ENCODE measurements around the gene SPDYE3.
"Not testable (repeated sequence)": the region's sequence is repeated elsewhere in the genome, so short reads cannot be mapped to it uniquely, and the experiment has no call there.

The SPDYE3 gene

DNA sequence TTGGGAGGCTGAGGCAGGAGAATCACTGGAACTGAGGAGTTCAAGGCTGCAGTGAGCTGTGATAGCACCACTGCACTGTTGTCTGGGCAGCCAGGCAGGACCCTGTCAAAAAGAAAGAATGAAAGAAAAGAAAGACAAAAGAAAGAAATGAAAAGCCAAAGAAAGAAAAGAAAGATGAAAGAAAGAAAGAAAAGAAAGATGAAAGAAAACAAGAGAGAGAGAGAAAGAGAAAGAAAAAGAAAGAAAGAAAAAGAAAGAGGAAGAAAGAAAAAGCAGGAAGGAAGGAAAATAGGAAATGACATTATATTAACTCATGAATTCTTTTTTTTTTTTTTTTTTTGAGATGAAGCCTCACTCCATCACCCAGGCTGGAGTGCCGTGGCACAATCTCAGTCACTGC lies 32.4 kb upstream of the SPDYE3 start:
- Histone ChIP-seq H3K27ac (no peak overlapping the region), H2AFZ (no peak overlapping the region), H3K9me3 (ENCODE audit: control insufficient read depth, low read length) (no peaks in the 10 kb centered on the region), H3K36me3 (ENCODE audit: control insufficient read depth, insufficient read depth, low read length) (no peaks in the 10 kb centered on the region), H3K9ac (no peak overlapping the region), H3K4me2 (ENCODE audit: low read length) (no peak overlapping the region), H3K27me3 (ENCODE audit: control insufficient read depth, insufficient read depth, low read length) (no peaks in the 10 kb centered on the region), H3K79me2 (no peaks in the 10 kb centered on the region), H3K4me3 (ENCODE audit: low read depth, low read length) (no peak overlapping the region), H3K4me1 (peaks cover under 1% of the 10 kb centered on the region)
- TF ChIP-seq CTCF (IDR thresholded peaks at IDR 0.05) = no peak

DNA sequence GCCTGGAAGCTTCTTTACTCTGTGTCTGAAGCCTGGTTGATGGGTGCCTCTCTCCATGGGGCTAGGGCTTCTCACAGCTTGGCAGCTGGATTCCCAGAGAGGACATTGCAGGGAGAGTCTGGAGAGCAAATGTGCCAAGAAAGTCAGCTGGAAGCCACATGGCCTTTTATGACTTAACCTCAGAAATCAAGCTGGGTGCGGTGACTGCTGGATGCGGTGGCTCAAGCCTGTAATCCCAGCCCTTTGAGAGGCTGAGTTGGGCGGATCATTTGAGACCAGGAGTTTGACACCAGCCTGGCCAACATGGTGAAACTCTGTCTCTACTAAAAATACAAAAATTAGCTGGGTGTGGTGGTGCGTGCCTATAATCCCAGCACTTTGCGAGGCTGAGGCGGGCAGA lies 31.4 kb upstream of the SPDYE3 start:
- H3K4me1 ChIP-seq; H3K36me3 ChIP-seq (ENCODE audit: control insufficient read depth, insufficient read depth, low read length); H3K27ac ChIP-seq; H3K4me3 ChIP-seq (ENCODE audit: low read depth, low read length); H3K27me3 ChIP-seq (ENCODE audit: control insufficient read depth, insufficient read depth, low read length); H3K4me2 ChIP-seq (ENCODE audit: low read length); H2AFZ ChIP-seq; H3K9ac ChIP-seq; H3K79me2 ChIP-seq; H3K9me3 ChIP-seq (ENCODE audit: control insufficient read depth, low read length): not testable (repeated sequence)

GRCh38 chr7:100282069-100282608 lies 25.4 kb upstream of the SPDYE3 start:
- not testable (repeated sequence) for H3K27me3 ChIP-seq (ENCODE audit: control insufficient read depth, insufficient read depth, low read length); H3K9ac ChIP-seq; H3K4me2 ChIP-seq (ENCODE audit: low read length); H3K36me3 ChIP-seq (ENCODE audit: control insufficient read depth, insufficient read depth, low read length); H3K27ac ChIP-seq; H3K9me3 ChIP-seq (ENCODE audit: control insufficient read depth, low read length); H2AFZ ChIP-seq; H3K4me3 ChIP-seq (ENCODE audit: low read depth, low read length); H3K4me1 ChIP-seq; H3K79me2 ChIP-seq

- not testable (repeated sequence) for H3K36me3 ChIP-seq (ENCODE audit: control insufficient read depth, insufficient read depth, low read length); H3K4me1 ChIP-seq; H3K4me2 ChIP-seq (ENCODE audit: low read length); H3K9me3 ChIP-seq (ENCODE audit: control insufficient read depth, low read length); H3K79me2 ChIP-seq; H3K27me3 ChIP-seq (ENCODE audit: control insufficient read depth, insufficient read depth, low read length); H2AFZ ChIP-seq; H3K27ac ChIP-seq; H3K9ac ChIP-seq; H3K4me3 ChIP-seq (ENCODE audit: low read depth, low read length)
Observed at GRCh38 chr7:100283147-100283546, 24.4 kb upstream of the SPDYE3 start.

GRCh38 chr7:100287191-100287969 lies 20.1 kb upstream of the SPDYE3 start:
- H3K36me3 ChIP-seq (ENCODE audit: control insufficient read depth, insufficient read depth, low read length); H3K4me3 ChIP-seq (ENCODE audit: low read depth, low read length); H3K27me3 ChIP-seq (ENCODE audit: control insufficient read depth, insufficient read depth, low read length); H3K9me3 ChIP-seq (ENCODE audit: control insufficient read depth, low read length); H3K79me2 ChIP-seq; H3K9ac ChIP-seq; H3K4me2 ChIP-seq (ENCODE audit: low read length); H2AFZ ChIP-seq; H3K4me1 ChIP-seq; H3K27ac ChIP-seq: not testable (repeated sequence)

DNA sequence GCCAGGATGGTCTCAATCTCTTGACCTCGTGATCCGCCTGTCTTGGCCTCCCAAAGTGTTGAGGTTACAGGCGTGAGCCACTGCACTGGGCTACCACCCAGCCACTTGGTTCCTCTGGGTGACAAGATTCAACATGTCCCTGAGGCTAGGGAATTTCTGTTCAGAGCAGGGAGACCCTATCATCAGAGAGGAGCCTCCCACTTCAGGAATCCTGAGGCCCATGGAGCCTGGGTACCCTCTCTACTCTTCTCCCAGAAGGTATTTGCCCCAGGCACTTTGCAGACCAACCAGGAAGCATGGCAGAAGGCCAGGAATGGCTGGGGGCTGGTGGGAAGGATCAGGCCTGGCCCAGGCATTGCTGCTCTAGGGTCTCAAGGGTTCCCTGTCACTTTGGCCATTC lies 19.2 kb upstream of the SPDYE3 start:
- not testable (repeated sequence) for H3K4me2 ChIP-seq (ENCODE audit: low read length); H3K27me3 ChIP-seq (ENCODE audit: control insufficient read depth, insufficient read depth, low read length); H3K4me3 ChIP-seq (ENCODE audit: low read depth, low read length); H3K9ac ChIP-seq; H3K79me2 ChIP-seq; H3K27ac ChIP-seq; H3K4me1 ChIP-seq; H2AFZ ChIP-seq; H3K9me3 ChIP-seq (ENCODE audit: control insufficient read depth, low read length); H3K36me3 ChIP-seq (ENCODE audit: control insufficient read depth, insufficient read depth, low read length)

GRCh38 chr7:100292162-100292561 lies 15.3 kb upstream of the SPDYE3 start:
- H3K27me3 ChIP-seq (ENCODE audit: control insufficient read depth, insufficient read depth, low read length); H3K79me2 ChIP-seq; H2AFZ ChIP-seq; H3K4me1 ChIP-seq; H3K36me3 ChIP-seq (ENCODE audit: control insufficient read depth, insufficient read depth, low read length); H3K9me3 ChIP-seq (ENCODE audit: control insufficient read depth, low read length); H3K27ac ChIP-seq; H3K4me3 ChIP-seq (ENCODE audit: low read depth, low read length); H3K4me2 ChIP-seq (ENCODE audit: low read length); H3K9ac ChIP-seq: not testable (repeated sequence)

GRCh38 chr7:100295269-100295668 lies 12.2 kb upstream of the SPDYE3 start:
- not testable (repeated sequence) for H3K9ac ChIP-seq; H3K79me2 ChIP-seq; H3K9me3 ChIP-seq (ENCODE audit: control insufficient read depth, low read length); H3K36me3 ChIP-seq (ENCODE audit: control insufficient read depth, insufficient read depth, low read length); H3K4me1 ChIP-seq; H3K27me3 ChIP-seq (ENCODE audit: control insufficient read depth, insufficient read depth, low read length); H3K4me2 ChIP-seq (ENCODE audit: low read length); H3K4me3 ChIP-seq (ENCODE audit: low read depth, low read length); H2AFZ ChIP-seq; H3K27ac ChIP-seq

- H3K36me3 ChIP-seq (ENCODE audit: control insufficient read depth, insufficient read depth, low read length); H3K9ac ChIP-seq; H2AFZ ChIP-seq; H3K4me2 ChIP-seq (ENCODE audit: low read length); H3K9me3 ChIP-seq (ENCODE audit: control insufficient read depth, low read length); H3K27ac ChIP-seq; H3K79me2 ChIP-seq; H3K4me3 ChIP-seq (ENCODE audit: low read depth, low read length); H3K4me1 ChIP-seq; H3K27me3 ChIP-seq (ENCODE audit: control insufficient read depth, insufficient read depth, low read length): not testable (repeated sequence)
Observed at GRCh38 chr7:100297852-100298631, 9.5 kb upstream of the SPDYE3 start.

- not testable (repeated sequence) for H3K4me2 ChIP-seq (ENCODE audit: low read length); H3K9ac ChIP-seq; H3K4me1 ChIP-seq; H3K79me2 ChIP-seq; H3K9me3 ChIP-seq (ENCODE audit: control insufficient read depth, low read length); H3K36me3 ChIP-seq (ENCODE audit: control insufficient read depth, insufficient read depth, low read length); H3K4me3 ChIP-seq (ENCODE audit: low read depth, low read length); H2AFZ ChIP-seq; H3K27ac ChIP-seq; H3K27me3 ChIP-seq (ENCODE audit: control insufficient read depth, insufficient read depth, low read length)
Observed at GRCh38 chr7:100298632-100298895, 8.9 kb upstream of the SPDYE3 start.

Data from parathyroid adenoma (tissue), 2 donors.